WERI-Rb-1 (cell line): ENCODE measurements around the gene NSL1.
A peak's percentile ranks its signal among the peaks of the same experiment; 100 is the strongest.

Experiments
- DNase-seq: peaks from one replicate; pipeline ENCODE4 v3.0.0-alpha.2; 2020
- H3K27ac ChIP-seq: fragments of 250-450 bp; sonication (Bioruptor Pico); 2 replicates; pipeline ENCODE4 v1.5.1; 2020; ENCODE audit warnings: mild to moderate bottlenecking, moderate library complexity
- H3K27me3 ChIP-seq: fragments of 250-450 bp; sonication (Bioruptor Pico); 2 replicates; pipeline ENCODE4 v1.5.1; 2021; ENCODE audit warnings: mild to moderate bottlenecking, low read depth, moderate library complexity; ENCODE audit not compliant: insufficient read depth, severe bottlenecking
- H3K36me3 ChIP-seq: fragments of 250-450 bp; sonication (Bioruptor Pico); 2 replicates; pipeline ENCODE4 v1.5.1; 2020; ENCODE audit warnings: mild to moderate bottlenecking, moderate library complexity
- H3K4me3 ChIP-seq: 2 replicates; pipeline ENCODE4 v1.5.1; 2011; ENCODE audit warnings: low read depth, mild to moderate bottlenecking, control low read depth, low read length
- H3K9me3 ChIP-seq: fragments of 250-450 bp; sonication (Bioruptor Pico); 2 replicates; pipeline ENCODE4 v1.5.1; 2021; ENCODE audit warnings: mild to moderate bottlenecking, moderate library complexity; ENCODE audit not compliant: severe bottlenecking
- TF ChIP-seq, protein P1 (sequence below): IDR thresholded peaks from 2 replicates; pipeline ENCODE4 v1.5.1; 2011; ENCODE audit warnings: low read depth, mild to moderate bottlenecking, control low read depth, inconsistent platforms, low read length

NSL1 gene

DNA sequence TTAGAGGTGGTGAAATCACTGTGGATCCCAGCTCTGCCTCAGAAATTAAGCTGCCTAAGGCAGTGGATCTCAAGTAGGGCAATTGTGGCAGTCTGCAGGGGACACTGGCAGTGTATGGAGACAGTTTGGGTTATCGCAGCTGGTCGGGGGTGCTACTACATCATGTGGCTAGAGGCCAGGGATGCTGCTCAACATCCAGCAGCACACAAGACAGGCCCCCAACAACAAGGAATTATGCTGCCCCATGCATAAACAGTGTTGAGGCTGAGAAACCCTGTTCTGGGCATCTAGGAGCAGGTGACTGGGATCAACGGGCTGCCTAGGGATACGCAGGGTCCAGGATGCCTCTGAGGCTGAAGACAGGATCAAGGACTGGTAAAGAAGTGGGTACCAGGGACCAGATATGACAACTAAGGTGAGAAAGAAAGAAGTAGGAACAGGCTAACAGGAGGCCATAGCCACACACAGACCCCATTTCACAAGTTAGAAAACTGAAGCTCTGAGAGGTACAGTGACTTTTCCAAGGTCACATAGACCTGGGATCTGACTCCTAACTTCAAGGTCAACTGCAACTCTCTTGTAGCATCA lies 100.7 kb downstream of the NSL1 start:
- DNase-seq = no peak
- no peaks in the 10 kb centered on the region for H3K9me3 ChIP-seq
- H3K27ac ChIP-seq = no peak overlapping the region
- H3K27me3 ChIP-seq = no peaks in the 10 kb centered on the region
- TF ChIP-seq, protein P1, sequence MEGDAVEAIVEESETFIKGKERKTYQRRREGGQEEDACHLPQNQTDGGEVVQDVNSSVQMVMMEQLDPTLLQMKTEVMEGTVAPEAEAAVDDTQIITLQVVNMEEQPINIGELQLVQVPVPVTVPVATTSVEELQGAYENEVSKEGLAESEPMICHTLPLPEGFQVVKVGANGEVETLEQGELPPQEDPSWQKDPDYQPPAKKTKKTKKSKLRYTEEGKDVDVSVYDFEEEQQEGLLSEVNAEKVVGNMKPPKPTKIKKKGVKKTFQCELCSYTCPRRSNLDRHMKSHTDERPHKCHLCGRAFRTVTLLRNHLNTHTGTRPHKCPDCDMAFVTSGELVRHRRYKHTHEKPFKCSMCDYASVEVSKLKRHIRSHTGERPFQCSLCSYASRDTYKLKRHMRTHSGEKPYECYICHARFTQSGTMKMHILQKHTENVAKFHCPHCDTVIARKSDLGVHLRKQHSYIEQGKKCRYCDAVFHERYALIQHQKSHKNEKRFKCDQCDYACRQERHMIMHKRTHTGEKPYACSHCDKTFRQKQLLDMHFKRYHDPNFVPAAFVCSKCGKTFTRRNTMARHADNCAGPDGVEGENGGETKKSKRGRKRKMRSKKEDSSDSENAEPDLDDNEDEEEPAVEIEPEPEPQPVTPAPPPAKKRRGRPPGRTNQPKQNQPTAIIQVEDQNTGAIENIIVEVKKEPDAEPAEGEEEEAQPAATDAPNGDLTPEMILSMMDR = no peak
- H3K36me3 ChIP-seq = no peaks in the 10 kb centered on the region
- H3K4me3 ChIP-seq = no peak overlapping the region

DNA sequence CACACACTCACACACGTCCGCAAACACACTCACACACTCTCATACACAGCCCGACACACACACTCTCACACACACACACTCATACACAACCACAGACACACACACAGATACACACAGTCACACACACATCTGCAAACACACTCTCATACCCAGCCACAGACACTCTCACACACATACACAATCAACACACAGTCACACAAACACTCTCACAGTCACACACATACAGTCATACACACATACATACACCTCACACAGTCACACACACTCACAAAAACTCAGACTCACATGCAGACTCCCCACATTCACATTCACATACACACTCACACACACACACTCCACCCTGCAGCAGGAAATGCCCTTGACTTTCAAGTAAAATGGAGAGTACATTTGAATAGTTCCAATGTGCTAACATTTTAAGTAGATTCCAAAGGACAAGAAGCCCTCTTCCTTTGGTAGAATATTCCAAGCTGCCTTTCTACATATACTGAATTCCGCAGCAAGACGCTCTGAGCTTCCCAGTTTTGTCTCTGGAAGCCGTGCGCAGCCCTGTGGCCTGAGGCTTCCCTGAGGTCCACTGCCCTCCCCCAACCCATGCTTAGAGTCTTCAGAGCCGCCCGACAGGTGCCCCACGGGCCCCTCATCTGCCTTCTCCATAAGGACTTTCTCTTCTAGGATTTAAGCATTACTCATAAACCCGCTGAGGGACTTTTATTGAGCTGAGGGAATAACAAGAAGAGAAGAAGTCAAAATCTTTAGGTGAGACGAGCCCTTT lies 101.6 kb downstream of the NSL1 start:
- Histone ChIP-seq H3K4me3 (no peak overlapping the region), H3K27me3 (no peaks in the 10 kb centered on the region), H3K9me3 (no peaks in the 10 kb centered on the region), H3K27ac (no peak overlapping the region), H3K36me3 (no peaks in the 10 kb centered on the region)
- TF ChIP-seq, protein P1 = no peak
- DNase-seq = peak; percentile 58

DNA sequence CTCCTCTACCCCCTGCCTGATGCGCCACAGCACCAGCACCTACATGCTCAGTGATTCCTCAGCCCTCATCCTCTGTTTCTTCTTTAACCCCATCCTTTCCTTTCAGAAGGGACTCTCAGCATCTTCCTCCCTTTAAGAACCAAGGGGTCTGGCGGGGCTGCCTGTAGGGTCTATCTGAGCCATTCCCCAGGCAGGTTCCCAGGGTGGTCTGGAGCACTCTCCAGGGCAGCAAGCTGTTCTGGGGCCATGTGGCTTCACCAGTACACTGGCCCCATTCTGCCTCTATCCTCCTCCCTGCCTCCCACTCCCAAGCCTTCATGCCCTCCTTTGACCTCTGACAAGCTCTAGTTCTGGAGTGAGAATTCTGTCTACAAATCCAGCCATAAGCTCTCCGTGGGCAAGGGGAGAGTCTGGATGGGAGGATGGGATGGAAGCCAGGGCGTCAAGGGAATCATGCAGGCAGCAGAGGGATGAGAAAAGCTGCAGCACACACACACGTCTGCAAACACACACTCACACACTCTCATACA lies 102.3 kb downstream of the NSL1 start:
- no peaks in the 10 kb centered on the region for H3K9me3 ChIP-seq
- H3K27me3 ChIP-seq = no peaks in the 10 kb centered on the region

GRCh38 chr1:212688341-212689047 lies 103.1 kb downstream of the NSL1 start:
- H3K36me3 ChIP-seq = no peaks in the 10 kb centered on the region
- DNase-seq = no peak
- TF ChIP-seq, protein P1 = no peak
- no peak overlapping the region for H3K4me3 ChIP-seq
- no peaks in the 10 kb centered on the region for H3K27me3 ChIP-seq
- H3K9me3 ChIP-seq = no peaks in the 10 kb centered on the region
- no peak overlapping the region for H3K27ac ChIP-seq

More for the DNA sequence above, 102.3 kb downstream of the NSL1 start:
- H3K36me3 ChIP-seq = no peaks in the 10 kb centered on the region
- H3K4me3 ChIP-seq = no peak overlapping the region
- no peak overlapping the region for H3K27ac ChIP-seq
- TF ChIP-seq, protein P1 = no peak
- DNase-seq = peak; percentile 54

DNA sequence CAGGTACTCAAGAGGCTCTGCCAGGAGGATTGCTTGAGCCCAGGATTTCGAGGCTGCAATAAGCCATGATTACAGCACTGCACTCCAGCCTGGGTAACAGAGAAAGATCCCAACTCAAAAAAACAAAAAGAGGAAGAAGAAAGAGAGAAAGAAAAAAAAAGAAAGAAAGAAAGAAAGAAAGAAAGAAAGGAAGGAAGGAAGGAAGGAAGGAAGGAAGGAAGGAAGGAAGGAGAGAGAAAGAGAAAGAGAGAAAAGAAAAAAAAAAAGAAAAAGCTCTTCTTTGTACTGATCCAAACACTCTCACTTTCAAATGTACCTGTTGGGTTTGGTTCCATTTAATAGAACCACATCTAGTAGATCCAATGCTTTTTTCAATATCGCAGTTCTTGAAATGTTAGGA lies 103.8 kb downstream of the NSL1 start:
- no peak for DNase-seq
- Histone ChIP-seq H3K36me3 (no peaks in the 10 kb centered on the region), H3K27ac (no peak overlapping the region), H3K4me3 (no peak overlapping the region), H3K27me3 (no peaks in the 10 kb centered on the region), H3K9me3 (no peaks in the 10 kb centered on the region)
- TF ChIP-seq, protein P1 = no peak
